ENCODE data around the gene ROBO1.

The ROBO1 gene

GRCh38 chr3:79002465-79003372, 765.1 kb downstream of the ROBO1 start:
- no peak for DNase-seq

- no peak for DNase-seq
Observed at GRCh38 chr3:79001255-79001654, 766.5 kb downstream of the ROBO1 start.

- no peak for DNase-seq
Observed at GRCh38 chr3:78999139-78999538, 768.7 kb downstream of the ROBO1 start.

- no peak for DNase-seq
Observed at GRCh38 chr3:78995087-78995486, 772.7 kb downstream of the ROBO1 start.

- no peak for DNase-seq
Observed at GRCh38 chr3:78994174-78995027, 773.4 kb downstream of the ROBO1 start.

- no peak for DNase-seq
Observed at GRCh38 chr3:78993375-78993774, 774.4 kb downstream of the ROBO1 start.

GRCh38 chr3:78992830-78993229, 775.0 kb downstream of the ROBO1 start:
- DNase-seq, result no peak

GRCh38 chr3:78992400-78992799, 775.4 kb downstream of the ROBO1 start:
- no peak for DNase-seq

GRCh38 chr3:78991656-78992055, 776.1 kb downstream of the ROBO1 start:
- DNase-seq, result no peak

- no peak for DNase-seq
Observed at GRCh38 chr3:78990156-78990555, 777.6 kb downstream of the ROBO1 start.

GRCh38 chr3:78988324-78988723, 779.5 kb downstream of the ROBO1 start:
- no peak for DNase-seq

GRCh38 chr3:78986416-78987101, 781.2 kb downstream of the ROBO1 start:
- DNase-seq, result no peak

- no peak for DNase-seq
Observed at GRCh38 chr3:78985981-78986380, 781.8 kb downstream of the ROBO1 start.

- DNase-seq, result no peak
Observed at GRCh38 chr3:78979028-78979427, 788.8 kb downstream of the ROBO1 start.

- DNase-seq, result no peak
Observed at GRCh38 chr3:78978037-78978436, 789.8 kb downstream of the ROBO1 start.

GRCh38 chr3:78977073-78977472, 790.7 kb downstream of the ROBO1 start:
- no peak for DNase-seq

GRCh38 chr3:78976200-78976599, 791.6 kb downstream of the ROBO1 start:
- no peak for DNase-seq

- no peak for DNase-seq
Observed at GRCh38 chr3:78974181-78974790, 793.5 kb downstream of the ROBO1 start.

- no peak for DNase-seq
Observed at GRCh38 chr3:78972617-78973301, 795.0 kb downstream of the ROBO1 start.

GRCh38 chr3:78970656-78971055, 797.1 kb downstream of the ROBO1 start:
- DNase-seq, result no peak

- DNase-seq, result no peak
Observed at GRCh38 chr3:78969483-78969882, 798.3 kb downstream of the ROBO1 start.

- no peak for DNase-seq
Observed at GRCh38 chr3:78967061-78967460, 800.7 kb downstream of the ROBO1 start.
